Right ventricle myocardium inferior (tissue), 1 donor: Measurements from ENCODE around the gene LRRK1. TPM values are rescaled to one million over a fixed set of nuclear protein-coding genes. Genes with fewer than 3 reads are reported as not detected.

Experiments
- ATAC-seq: fragments of 200-7000 bp; cut with Tn5 transposase; one replicate; pipeline ENCODE4 v1.9.1; 2020; ENCODE audit warnings: mild to moderate bottlenecking, moderate library complexity
- DNase-seq: peaks from one replicate; pipeline ENCODE4 v3.0.0; 2021; ENCODE audit errors: missing footprints
- intact Hi-C: fragments of 100-400 bp; cut with DNase I; formaldehyde crosslinking; loops from one replicate; pipeline ENCODE4 v1.11.0; 2022
- total RNA-seq: library from RNA; stranded (reverse); fragmentation: NEBNext Ultra II Directional; extraction: Animal tissue kit (Norgen Biotek cat#: 25700); gene quantifications from one replicate; pipeline ENCODE4 v1.2.1, GENCODE V29; 2021
- donor health status: DM: no; HTN: yes; CAD: no; lungs with severe emphysema.

The LRRK1 gene
- total RNA-seq, 1 donor from 2014 or later: 2.7 TPM

- DNase-seq (no peak), ATAC-seq (no peak)
- intact Hi-C loops: no loop called here
Measured at GRCh38 chr15:101119181-101119580, 200.0 kb downstream of the LRRK1 start.

Other genes starting within 250 kb of the LRRK1 start
- gene ALDH1A3, start 39.5 kb upstream of the LRRK1 start, total RNA-seq: 3.7 TPM